ENCODE results near the gene SNTG2.

GRCh38 chr2:1405967-1406366 is 455.3 kb downstream of the SNTG2 start:
- no peak for TF ChIP-seq CTCF (IDR thresholded peaks at IDR 0.05)
- no peak for TF ChIP-seq ZFX (IDR thresholded peaks at IDR 0.05; ENCODE audit: borderline replicate concordance)

Data from 22Rv1 (cell line).